DOHH2 (cell line): ENCODE measurements around the gene KRT77.

ENCODE experiments used
- EZH2phosphoT487 ChIP-seq: fragments of 200-600 bp; sonication (generic); IDR thresholded peaks from 2 replicates; pipeline ENCODE4 v1.6.1; 2017; ENCODE audit warnings: borderline replicate concordance, mild to moderate bottlenecking, antibody characterized with exemption, low read length, moderate library complexity, mixed read lengths
- TF ChIP-seq, protein P1 (sequence below): fragments of 200-600 bp; sonication (generic); IDR thresholded peaks from one replicate; pipeline ENCODE4 v1.5.1; 2014; ENCODE audit warnings: antibody characterized with exemption, mild to moderate bottlenecking, low read depth, low read length; ENCODE audit not compliant: poor library complexity, severe bottlenecking

DNA sequence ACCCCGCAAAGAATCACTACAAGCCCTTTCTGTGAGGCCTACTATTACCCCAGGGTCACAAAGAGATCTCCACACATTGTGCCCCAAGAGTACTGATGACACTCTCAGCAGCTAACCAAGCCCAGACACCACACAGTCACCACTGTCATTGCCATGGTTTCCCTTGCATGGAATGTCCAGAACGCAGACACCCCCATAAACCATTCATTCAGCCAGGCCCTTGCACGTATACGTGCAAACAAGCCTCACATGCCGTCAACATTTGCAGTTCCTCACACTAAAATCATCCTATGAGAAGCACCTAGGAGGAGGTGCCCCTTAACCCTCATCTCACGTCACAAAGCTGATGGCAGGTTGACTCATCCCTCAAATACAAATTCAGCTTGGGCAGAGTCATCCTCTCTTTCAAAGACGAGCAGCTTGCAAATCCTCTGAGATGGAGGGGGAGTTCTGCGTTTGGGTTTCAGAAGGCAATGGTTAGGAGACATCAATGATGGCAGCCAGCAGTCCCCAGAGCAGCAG, 17.1 kb upstream of the KRT77 start:
- TF ChIP-seq, protein P1, sequence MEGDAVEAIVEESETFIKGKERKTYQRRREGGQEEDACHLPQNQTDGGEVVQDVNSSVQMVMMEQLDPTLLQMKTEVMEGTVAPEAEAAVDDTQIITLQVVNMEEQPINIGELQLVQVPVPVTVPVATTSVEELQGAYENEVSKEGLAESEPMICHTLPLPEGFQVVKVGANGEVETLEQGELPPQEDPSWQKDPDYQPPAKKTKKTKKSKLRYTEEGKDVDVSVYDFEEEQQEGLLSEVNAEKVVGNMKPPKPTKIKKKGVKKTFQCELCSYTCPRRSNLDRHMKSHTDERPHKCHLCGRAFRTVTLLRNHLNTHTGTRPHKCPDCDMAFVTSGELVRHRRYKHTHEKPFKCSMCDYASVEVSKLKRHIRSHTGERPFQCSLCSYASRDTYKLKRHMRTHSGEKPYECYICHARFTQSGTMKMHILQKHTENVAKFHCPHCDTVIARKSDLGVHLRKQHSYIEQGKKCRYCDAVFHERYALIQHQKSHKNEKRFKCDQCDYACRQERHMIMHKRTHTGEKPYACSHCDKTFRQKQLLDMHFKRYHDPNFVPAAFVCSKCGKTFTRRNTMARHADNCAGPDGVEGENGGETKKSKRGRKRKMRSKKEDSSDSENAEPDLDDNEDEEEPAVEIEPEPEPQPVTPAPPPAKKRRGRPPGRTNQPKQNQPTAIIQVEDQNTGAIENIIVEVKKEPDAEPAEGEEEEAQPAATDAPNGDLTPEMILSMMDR = no peak
- TF ChIP-seq EZH2phosphoT487 = no peak
